Nasal cavity respiratory epithelium epithelial cell of viscerocranial mucosa (primary cell): ENCODE results near the gene U2SURP. TPM values are rescaled to one million over a fixed set of nuclear protein-coding genes. Genes with fewer than 3 reads are reported as not detected.

Source experiments
- total RNA-seq: library from RNA; depleted of rRNA; stranded (reverse); fragments of >200 nt; gene quantifications from 2 replicates; pipeline ENCODE4 v1.2.3, GENCODE V29; 2014

The U2SURP gene
- total RNA-seq = 56.4 and 81.9 TPM in 2 replicates

GRCh38 chr3:143001369-143002082, at the start of gene U2SURP:
Gene U2SURP, plus strand, starts transcription at chr3:143001570. Its CDS starts 59 bp downstream, at chr3:143001629.

GRCh38 chr3:142963516-142964448, 37.6 kb upstream of the U2SURP start, which contains the start of gene PAQR9:
Gene PAQR9, minus strand, starts transcription at chr3:142963674. Its CDS starts 338 bp downstream, at chr3:142963336.

Other genes with a start within 250 kb of the U2SURP start
- gene PCOLCE2, start 112.5 kb upstream of the U2SURP start, total RNA-seq = 2.4 and 6.3 TPM in 2 replicates
- gene PAQR9, start 37.9 kb upstream of the U2SURP start, total RNA-seq = not detected in 2 replicates
- 9.9 and 22.9 TPM in 2 replicates for gene CHST2, start 118.2 kb downstream of the U2SURP start, total RNA-seq